HepG2 (cell line): Measurements from ENCODE around the gene WIZ. TPM values are rescaled to one million over a fixed set of nuclear protein-coding genes. Genes with fewer than 3 reads are reported as not detected.

Source experiments
- ATAC-seq: fragments of 200-7000 bp; cut with Tn5 transposase; 3 replicates; pipeline ENCODE4 v1.9.1; 2020; ENCODE audit warnings: mild to moderate bottlenecking, moderate library complexity
- BruUV-seq: library from RNA; stranded (reverse); fragments of 400-500 nt; replicated peaks from 2 replicates; lab custom pipeline; 2021; lab: Mats Ljungman, UMichigan
- CTCF ChIA-PET: fragments of 300-600 bp; formaldehyde crosslinking; extraction: SDS; loops from one replicate; lab custom pipeline; 2021; ENCODE audit warnings: low total read pairs, inconsistent platforms, low intra/inter-chr PET ratio; lab: Yijun Ruan, JAX
- POLR2A ChIA-PET: fragments of 350-600 bp; sonication (Branson Sonifier 250); formaldehyde crosslinking; loops from one replicate; lab custom pipeline; 2020; ENCODE audit warnings: antibody characterized with exemption, inconsistent platforms; lab: Yijun Ruan, JAX
- DNase-seq: peaks from one replicate; pipeline ENCODE4 v3.0.0-alpha.2; 2015; ENCODE audit warnings: low spot score
- FAIRE-seq: peaks from 3 replicates; lab custom pipeline; 2011; peaks lifted over from hg19 to GRCh38; lab: Jason Lieb, UNC
- H2AFZ ChIP-seq: one replicate; pipeline ENCODE4 v1.6.1; 2011; ENCODE audit warnings: low read length, inconsistent platforms
- H3K27ac ChIP-seq: fragments of 300-600 bp; 3 replicates; pipeline ENCODE4 v1.8.0; 2011; ENCODE audit warnings: mixed run types, mild to moderate bottlenecking, mixed read lengths, low read length, inconsistent platforms; ENCODE audit not compliant: insufficient read depth; ENCODE audit errors: extremely low read length
- H3K27me3 ChIP-seq, 2 experiments: fragments of 200-600 bp in 1 of 2; 2 replicates in 1 of 2; 3 replicates in 1 of 2; pipeline versions ENCODE4 v1.6.0 to v1.8.0; 2011; ENCODE audit warnings: low read length in 2 of 2, mild to moderate bottlenecking in 2 of 2, moderate library complexity in 2 of 2, inconsistent platforms in 1 of 2; ENCODE audit not compliant: insufficient read depth in 2 of 2, control insufficient read depth in 1 of 2
- H3K36me3 ChIP-seq, 2 experiments: fragments of 200-600 bp in 1 of 2; replicated peaks in 1 of 2; 2 replicates in 1 of 2; 3 replicates in 1 of 2; pipeline versions ENCODE4 v1.5.1 to v1.8.0; 2011; ENCODE audit warnings: low read length in 2 of 2, inconsistent platforms in 1 of 2; ENCODE audit not compliant: insufficient read depth in 2 of 2, control insufficient read depth in 1 of 2
- H3K4me1 ChIP-seq: 2 replicates; pipeline ENCODE4 v1.5.1; 2012; ENCODE audit warnings: low read length, inconsistent platforms; ENCODE audit not compliant: insufficient read depth
- H3K4me2 ChIP-seq: 2 replicates; pipeline ENCODE4 v1.6.0; 2011; ENCODE audit warnings: low read depth, low read length, inconsistent platforms
- H3K4me3 ChIP-seq, 3 experiments: fragments of 200-600 bp in 1 of 3; sonication (generic), shearing (Covaris generic) in 1 of 3; replicated peaks in 1 of 3; 2 replicates each; pipeline ENCODE4 v1.5.1; 2011 to 2016; ENCODE audit warnings: low read length in 3 of 3, inconsistent platforms in 2 of 3, low read depth in 2 of 3, mild to moderate bottlenecking in 2 of 3, control low read depth in 1 of 3, mixed read lengths in 1 of 3; ENCODE audit not compliant: insufficient read depth in 1 of 3
- H3K79me2 ChIP-seq: one replicate; pipeline ENCODE4 v1.6.1; 2011; ENCODE audit warnings: low read length, inconsistent platforms; ENCODE audit not compliant: insufficient read depth
- H3K9ac ChIP-seq: 2 replicates; pipeline ENCODE4 v1.6.0; 2011; ENCODE audit warnings: mild to moderate bottlenecking, low read depth, low read length, inconsistent platforms; ENCODE audit not compliant: insufficient read depth
- H3K9me3 ChIP-seq: 2 replicates; pipeline ENCODE4 v1.5.1; 2012; ENCODE audit warnings: mild to moderate bottlenecking, low read length
- H4K20me1 ChIP-seq: 2 replicates; pipeline ENCODE4 v1.6.0; 2011; ENCODE audit warnings: inconsistent platforms, mild to moderate bottlenecking, low read length, moderate library complexity; ENCODE audit not compliant: insufficient read depth
- RERE ChIP-seq: IDR thresholded peaks from 2 replicates; pipeline ENCODE4 v1.6.1; 2016; ENCODE audit warnings: low read depth, missing genetic modification reagents, missing compliant biosample characterization
- ZFP90 ChIP-seq: sonication (generic); formaldehyde crosslinking; IDR thresholded peaks from 2 replicates; pipeline ENCODE4 v1.8.0; 2022; ENCODE audit warnings: missing genetic modification reagents, mild to moderate bottlenecking, inconsistent platforms, borderline replicate concordance
- ZNF12 ChIP-seq: sonication (generic); formaldehyde crosslinking; IDR thresholded peaks from 2 replicates; pipeline ENCODE4 v1.5.0; 2020; ENCODE audit warnings: missing genetic modification reagents
- WGBS: methylation state at CpG from one replicate; pipeline ENCODE4 v1.1.6; 2017; ENCODE audit warnings: low lambda C conversion rate; 5-methylcytosine and 5-hydroxymethylcytosine counted together
- in situ Hi-C: cut with HindIII; loops from 2 replicates; pipeline ENCODE4 v1.10.0; 2017; ENCODE audit warnings: low pct_unique_long_range_greater_than_20kb; ENCODE audit not compliant: extremely low pct_ligation_motif_present
- intact Hi-C: fragments of 100-400 bp; cut with micrococcal nuclease; formaldehyde crosslinking; loops from one replicate; pipeline ENCODE4 v1.10.0; 2022; ENCODE audit not compliant: unreplicated experiment
- polyA plus RNA-seq, 8 experiments: library from polyadenylated mRNA; depleted of rRNA in 3 of 8; stranded (reverse) in 7 of 8; unstranded in 1 of 8; fragments of >200 nt; fragmentation: Illumina TruSeq in 4 of 8; extraction: Trizol in 4 of 8; gene quantifications; 2 replicates each; pipeline versions ENCODE4 v1.2.1 to v1.2.3, GENCODE V29; 2011 to 2016; ENCODE audit warnings: low read depth in 4 of 8, missing spikeins in 1 of 8, mixed read lengths in 1 of 8; ENCODE audit not compliant: insufficient read depth in 1 of 8
- total RNA-seq, 5 experiments: library from RNA; depleted of rRNA; stranded (reverse); fragments of >200 nt; fragmentation: Illumina TruSeq; extraction: Trizol; gene quantifications; 2 replicates each; pipeline ENCODE4 v1.2.3, GENCODE V29; 2016; ENCODE audit warnings: low read depth in 1 of 5

WIZ gene
- total and polyA plus RNA-seq, 2 of the 13 experiments (the other 11 are each of a cell fraction or from before 2014, with no cell fraction given), result 4.7 to 4.8 TPM

GRCh38 chr19:15424121-15424520 is 25.6 kb downstream of the WIZ start (continued):
- TF ChIP-seq RERE, result no peak

GRCh38 chr19:15423130-15423529 is 26.6 kb downstream of the WIZ start:
- Histone ChIP-seq H3K79me2 (peaks cover 7% of the 10 kb centered on the region), H3K4me1 (no peaks in the 10 kb centered on the region), H2AFZ (no peak overlapping the region), H3K36me3 (peaks cover 27 to 37% of the 10 kb centered on the region in 2 experiments; a peak in 4 of 5 replicates), H3K4me2 (no peak overlapping the region), H4K20me1 (no peaks in the 10 kb centered on the region), H3K27me3 (no peaks in the 10 kb centered on the region; a peak in 1 of 5 replicates), H3K27ac (no peak overlapping the region), H3K4me3 (no peak overlapping the region), H3K9ac (no peak overlapping the region), H3K9me3 (no peaks in the 10 kb centered on the region; the same call in 1 of the 2 replicates)
- TF ChIP-seq ZFP90 (CRISPR knock-in tag) (peak; percentile 100), ZNF12 (CRISPR knock-in tag) (no peak)
- intact Hi-C loops (no loop called here), in situ Hi-C loops (loop anchor here (10.0 kb wide), 1 partner anchor 132 kb away; no protein-coding TSS in a partner anchor)
- ATAC-seq, result no peak
- BruUV-seq, result no TSS peak
- ChIA-PET CTCF (no interaction called here), POLR2A (no interaction called here)
- WGBS, result 93% methylated on average over 6 of the region's 6 CpGs
- FAIRE-seq, result no peak
- DNase-seq, result no peak
